Activated naive CD4-positive, alpha-beta T cell treated with anti-CD3 and anti-CD28 coated beads, Interleukin-2, amount 10 ng/mL, durations not matched to agents 5 hours and 36 hours (primary cell): Measurements from ENCODE around the gene REPIN1. TPM values are rescaled to one million over a fixed set of nuclear protein-coding genes. Genes with fewer than 3 reads are reported as not detected.

ENCODE experiments used
- total RNA-seq, 2 experiments: library from RNA; stranded (reverse); gene quantifications; one replicate each; pipeline ENCODE4 v1.2.3, GENCODE V29; 2021

REPIN1 gene
- 10 to 100 TPM; 56.6 to 56.7 TPM for total RNA-seq

GRCh38 chr7:150368096-150368883 lies at the start of gene REPIN1:
REPIN1 (plus strand) TSS chr7:150368822; CDS start chr7:150369712, 890 bp downstream.

GRCh38 chr7:150322833-150323681 lies 45.6 kb upstream of the REPIN1 start, which contains the start of the genes ACTR3C and LRRC61:
ACTR3C (minus strand) TSS chr7:150323545; CDS start chr7:150295296, 28,249 bp downstream.
LRRC61 (plus strand) TSS chr7:150323355; CDS start chr7:150336862, 13,507 bp downstream.

GRCh38 chr7:150341263-150342120 lies 27.1 kb upstream of the REPIN1 start, which contains the start of gene RARRES2:
RARRES2 (minus strand) TSS chr7:150341629; CDS start chr7:150340609, 1,020 bp downstream.

DNA sequence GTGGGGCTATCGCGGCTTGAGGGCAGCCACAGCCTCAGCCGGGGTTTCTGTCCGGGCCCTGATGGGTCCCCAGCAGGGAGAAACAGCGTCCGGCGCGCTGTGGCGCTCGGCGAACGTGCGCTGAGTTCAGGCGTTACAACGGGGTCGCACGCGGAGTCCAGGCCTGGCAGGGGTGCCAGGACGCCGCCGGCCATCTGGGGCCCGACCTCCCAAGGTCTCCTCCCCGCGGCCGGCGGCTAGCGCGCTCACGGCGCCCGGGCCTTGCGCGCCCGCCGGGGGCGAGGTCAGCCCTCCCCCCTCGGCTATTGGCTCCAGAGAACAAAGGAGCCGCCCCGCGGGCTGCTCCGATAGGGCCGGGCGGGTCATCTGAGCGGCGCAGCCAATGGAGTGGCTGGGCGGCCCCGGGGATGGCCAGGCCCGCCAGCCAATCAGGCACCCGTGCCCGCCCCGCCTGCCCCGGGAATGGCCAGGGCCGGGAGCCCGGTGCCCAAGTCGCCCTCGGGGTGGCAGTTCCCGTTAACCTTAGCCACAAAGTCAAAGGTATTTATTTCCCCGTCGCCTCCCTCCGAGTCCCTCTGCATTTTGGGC lies 10.3 kb downstream of the REPIN1 start, which contains the start of gene ZNF775:
Gene ZNF775 (plus strand): TSS at position 478 of the 588 bp plus-strand sequence. CDS start 9,141 bp downstream, outside the sequence.

Other genes starting within 250 kb of the REPIN1 start
- gene LRRC61, start 45.5 kb upstream of the REPIN1 start, total RNA-seq, result 10 to 100 TPM; 15.3 to 18.0 TPM
- 1 to 10 TPM; 7.7 to 9.1 TPM for gene ACTR3C, start 45.3 kb upstream of the REPIN1 start, total RNA-seq
- not detected for gene RARRES2, start 27.2 kb upstream of the REPIN1 start, total RNA-seq
- 1 to 10 TPM; 5.8 to 7.0 TPM for gene ZNF775, start 10.5 kb downstream of the REPIN1 start, total RNA-seq
- 10 to 100 TPM; 40.6 to 41.1 TPM for gene GIMAP8, start 81.8 kb downstream of the REPIN1 start, total RNA-seq
- gene GIMAP7, start 146.1 kb downstream of the REPIN1 start, total RNA-seq, result 100 to 1,000 TPM; 251 to 252 TPM
- gene GIMAP4, start 198.6 kb downstream of the REPIN1 start, total RNA-seq, result 100 to 1,000 TPM; 354 to 368 TPM